KMS-11 (cell line): Measurements from ENCODE around the gene KRTAP10-8.
"Not testable (repeated sequence)": the region's sequence is repeated elsewhere in the genome, so short reads cannot be mapped to it uniquely, and the experiment has no call there.

Source experiments
- H2AFZ ChIP-seq: fragments of 200-600 bp; sonication (generic); 2 replicates; pipeline ENCODE4 v1.6.1; 2016; ENCODE audit warnings: antibody characterized with exemption, mixed run types, low read depth
- H3K27ac ChIP-seq: fragments of 200-600 bp; sonication (generic); 2 replicates; pipeline ENCODE4 v1.6.1; 2016; ENCODE audit warnings: mild to moderate bottlenecking, mixed run types
- H3K27me3 ChIP-seq: fragments of 200-600 bp; sonication (generic); 2 replicates; pipeline ENCODE4 v1.6.1; 2017; ENCODE audit warnings: mild to moderate bottlenecking, low read depth, mixed run types, moderate library complexity; ENCODE audit not compliant: insufficient read depth
- H3K36me3 ChIP-seq: fragments of 200-600 bp; sonication (generic); 2 replicates; pipeline ENCODE4 v1.6.1; 2017; ENCODE audit warnings: mild to moderate bottlenecking, mixed run types; ENCODE audit not compliant: insufficient read depth
- H3K4me1 ChIP-seq: fragments of 200-600 bp; sonication (generic); 2 replicates; pipeline ENCODE4 v1.6.1; 2016; ENCODE audit warnings: mild to moderate bottlenecking, low read depth, mixed run types; ENCODE audit not compliant: poor library complexity, severe bottlenecking
- H3K4me2 ChIP-seq: fragments of 200-600 bp; sonication (generic); 2 replicates; pipeline ENCODE4 v1.7.0; 2016; ENCODE audit warnings: mild to moderate bottlenecking, mixed run types
- H3K4me3 ChIP-seq: fragments of 200-600 bp; sonication (generic); IDR thresholded peaks from 2 replicates; pipeline ENCODE4 v1.6.1; 2017; ENCODE audit warnings: low read depth, low read length, mixed read lengths; ENCODE audit not compliant: insufficient read depth
- H3K79me2 ChIP-seq: fragments of 200-600 bp; sonication (generic); 2 replicates; pipeline ENCODE4 v1.6.1; 2016; ENCODE audit warnings: low read depth, mixed run types; ENCODE audit not compliant: insufficient read depth
- H3K9ac ChIP-seq: fragments of 200-600 bp; sonication (generic); 2 replicates; pipeline ENCODE4 v1.6.1; 2016; ENCODE audit warnings: mild to moderate bottlenecking, mixed run types
- H4K20me1 ChIP-seq: fragments of 200-600 bp; sonication (generic); 2 replicates; pipeline ENCODE4 v1.6.1; 2016; ENCODE audit warnings: mild to moderate bottlenecking, mixed run types; ENCODE audit not compliant: insufficient read depth
- TF ChIP-seq, protein P1 (sequence below): fragments of 200-600 bp; sonication (generic); conservative IDR thresholded peaks from 2 replicates; pipeline ENCODE4 v1.6.1; 2017; ENCODE audit warnings: low read depth, mild to moderate bottlenecking, antibody characterized with exemption, low read length, moderate library complexity, mixed read lengths

The KRTAP10-8 gene

DNA sequence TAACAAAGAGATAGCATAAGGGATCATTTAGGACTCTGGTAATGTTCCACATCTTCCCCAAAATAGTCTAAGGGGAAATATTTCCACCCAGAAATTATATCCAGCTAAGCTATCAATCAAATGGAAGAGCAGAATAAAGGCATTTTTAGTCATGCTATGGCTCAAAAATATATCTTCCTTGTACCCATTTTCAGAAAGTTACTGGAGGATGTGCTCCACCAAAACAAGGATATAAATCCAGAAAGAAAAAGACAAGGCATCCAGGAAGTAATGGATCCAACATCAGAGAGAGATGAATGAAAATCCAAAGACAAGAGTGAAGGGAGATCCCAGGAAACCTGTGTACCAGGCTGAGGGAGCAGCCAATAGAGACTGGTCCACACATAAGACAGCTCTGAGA, 2.7 kb upstream of the KRTAP10-8 start:
- H3K27me3 ChIP-seq: peaks cover 19% of the 10 kb centered on the region; the same call in 1 of the 2 replicates
- no peak overlapping the region for H3K4me2 ChIP-seq
- H3K9ac ChIP-seq: no peak overlapping the region
- no peaks in the 10 kb centered on the region for H4K20me1 ChIP-seq
- H3K36me3 ChIP-seq: no peaks in the 10 kb centered on the region
- no peak overlapping the region for H3K4me3 ChIP-seq
- no peak overlapping the region for H2AFZ ChIP-seq
- H3K27ac ChIP-seq: no peak overlapping the region
- H3K79me2 ChIP-seq: no peaks in the 10 kb centered on the region
- H3K4me1 ChIP-seq: no peaks in the 10 kb centered on the region
- TF ChIP-seq, protein P1, sequence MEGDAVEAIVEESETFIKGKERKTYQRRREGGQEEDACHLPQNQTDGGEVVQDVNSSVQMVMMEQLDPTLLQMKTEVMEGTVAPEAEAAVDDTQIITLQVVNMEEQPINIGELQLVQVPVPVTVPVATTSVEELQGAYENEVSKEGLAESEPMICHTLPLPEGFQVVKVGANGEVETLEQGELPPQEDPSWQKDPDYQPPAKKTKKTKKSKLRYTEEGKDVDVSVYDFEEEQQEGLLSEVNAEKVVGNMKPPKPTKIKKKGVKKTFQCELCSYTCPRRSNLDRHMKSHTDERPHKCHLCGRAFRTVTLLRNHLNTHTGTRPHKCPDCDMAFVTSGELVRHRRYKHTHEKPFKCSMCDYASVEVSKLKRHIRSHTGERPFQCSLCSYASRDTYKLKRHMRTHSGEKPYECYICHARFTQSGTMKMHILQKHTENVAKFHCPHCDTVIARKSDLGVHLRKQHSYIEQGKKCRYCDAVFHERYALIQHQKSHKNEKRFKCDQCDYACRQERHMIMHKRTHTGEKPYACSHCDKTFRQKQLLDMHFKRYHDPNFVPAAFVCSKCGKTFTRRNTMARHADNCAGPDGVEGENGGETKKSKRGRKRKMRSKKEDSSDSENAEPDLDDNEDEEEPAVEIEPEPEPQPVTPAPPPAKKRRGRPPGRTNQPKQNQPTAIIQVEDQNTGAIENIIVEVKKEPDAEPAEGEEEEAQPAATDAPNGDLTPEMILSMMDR: no peak

DNA sequence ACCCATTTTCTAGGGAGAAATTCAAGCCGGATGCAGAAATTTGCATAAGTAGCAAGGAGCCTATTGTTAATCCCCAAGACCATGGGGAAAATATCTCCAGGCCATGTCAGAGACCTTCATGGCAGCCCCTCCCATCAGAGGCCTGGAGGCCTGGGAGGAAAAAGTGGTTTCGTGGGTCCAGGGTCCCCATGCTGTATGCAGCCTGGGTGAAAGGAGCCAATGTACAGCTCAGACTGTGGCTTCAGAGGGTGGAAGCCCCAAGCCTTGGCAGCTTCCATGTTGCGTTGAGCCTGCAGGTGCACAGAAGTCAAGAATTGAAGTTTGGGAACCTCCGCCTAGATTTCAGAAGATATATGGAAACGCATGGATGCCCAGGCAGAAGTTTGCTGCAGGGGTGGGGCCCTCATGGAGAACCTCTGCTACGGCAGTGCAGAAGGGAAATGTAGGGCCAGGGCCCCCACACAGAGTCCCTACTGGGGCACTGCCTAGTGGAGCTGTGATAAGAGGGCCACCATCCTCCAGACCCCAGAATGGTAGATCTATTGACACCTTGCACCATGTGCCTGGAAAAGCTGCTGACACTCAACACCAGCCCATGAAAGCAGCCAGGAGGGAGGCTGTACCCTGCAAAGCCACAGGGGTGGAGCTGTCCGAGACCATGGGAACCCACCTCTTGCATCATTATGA, 1.6 kb upstream of the KRTAP10-8 start:
- H3K79me2 ChIP-seq, H3K27ac ChIP-seq, H3K9ac ChIP-seq, H3K4me1 ChIP-seq, H3K4me2 ChIP-seq, H3K4me3 ChIP-seq, H3K36me3 ChIP-seq, H2AFZ ChIP-seq, H4K20me1 ChIP-seq: not testable (repeated sequence)
- H3K27me3 ChIP-seq: peaks cover 19% of the 10 kb centered on the region

DNA sequence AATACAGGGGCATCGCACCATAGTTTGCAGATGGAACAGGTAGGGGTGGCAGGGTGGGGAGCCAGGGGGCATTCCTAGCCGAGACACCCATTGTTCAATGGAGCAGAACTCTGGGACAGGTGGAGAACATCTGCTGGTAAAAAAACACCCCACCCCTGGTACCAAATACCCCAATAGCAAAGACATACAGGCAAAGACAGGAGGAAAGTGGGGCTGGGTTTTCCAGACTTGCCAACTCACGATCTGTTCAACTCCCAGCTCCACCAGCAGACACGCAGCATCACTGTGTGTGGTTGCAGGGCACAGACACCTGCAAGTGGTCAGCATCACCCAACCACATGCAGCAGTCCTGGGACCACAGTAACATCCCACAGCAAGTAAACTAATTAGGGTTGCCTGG, 328 bp upstream of the KRTAP10-8 start:
- TF ChIP-seq, protein P1: no peak
- Histone ChIP-seq H3K4me1 (no peaks in the 10 kb centered on the region), H3K4me3 (no peak overlapping the region), H3K27me3 (peaks cover 22% of the 10 kb centered on the region), H3K4me2 (no peak overlapping the region), H3K9ac (no peak overlapping the region), H3K27ac (no peak overlapping the region), H2AFZ (no peak overlapping the region), H4K20me1 (no peaks in the 10 kb centered on the region), H3K79me2 (no peaks in the 10 kb centered on the region), H3K36me3 (no peaks in the 10 kb centered on the region)

DNA sequence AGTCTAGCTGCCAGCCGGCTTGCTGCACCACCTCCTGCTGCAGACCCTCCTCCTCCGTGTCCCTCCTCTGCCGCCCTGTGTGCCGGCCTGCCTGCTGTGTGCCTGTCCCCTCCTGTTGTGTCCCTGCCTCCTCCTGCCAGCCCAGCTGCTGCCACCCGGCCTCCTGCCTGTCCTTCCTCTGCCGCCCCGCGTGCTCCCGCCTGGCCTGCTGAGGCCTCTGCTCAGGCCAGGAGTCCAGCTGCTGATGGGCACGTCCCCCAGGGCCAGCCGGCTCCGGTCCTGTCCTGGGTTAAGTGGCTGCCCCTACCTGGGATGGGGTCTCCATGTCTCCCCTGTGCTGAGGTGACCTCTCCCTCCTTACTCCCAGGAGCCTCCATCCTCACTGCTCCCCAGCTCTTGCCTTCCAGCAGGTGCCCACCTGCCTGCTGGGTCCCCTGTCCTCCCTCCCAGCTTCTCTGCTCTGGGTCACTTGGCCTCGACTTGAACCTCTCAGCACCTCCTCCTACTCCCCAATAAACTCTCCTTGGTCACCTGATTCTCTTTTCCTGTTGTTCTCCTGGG, 870 bp downstream of the KRTAP10-8 start:
- Histone ChIP-seq H3K4me2 (no peak overlapping the region), H3K9ac (no peak overlapping the region), H3K27me3 (peaks cover 22% of the 10 kb centered on the region), H3K79me2 (no peaks in the 10 kb centered on the region), H2AFZ (no peak overlapping the region), H3K36me3 (no peaks in the 10 kb centered on the region), H3K4me3 (no peak overlapping the region), H3K4me1 (no peaks in the 10 kb centered on the region), H3K27ac (no peak overlapping the region), H4K20me1 (no peaks in the 10 kb centered on the region)
- TF ChIP-seq, protein P1: no peak
